ENCODE results near the gene CDIPT.
"Not testable (repeated sequence)": the region's sequence is repeated elsewhere in the genome, so short reads cannot be mapped to it uniquely, and the experiment has no call there.

Gene CDIPT

GRCh38 chr16:29894352-29894751 is 31.3 kb upstream of the CDIPT start:
- no peak for DNase-seq

- DNase-seq, result no peak
Observed at GRCh38 chr16:29893553-29893952, 30.5 kb upstream of the CDIPT start.

GRCh38 chr16:29892458-29892813 is 29.4 kb upstream of the CDIPT start:
- DNase-seq, result no peak

- DNase-seq, result no peak
Observed at GRCh38 chr16:29891525-29892457, 28.8 kb upstream of the CDIPT start.

GRCh38 chr16:29889372-29889771 is 26.3 kb upstream of the CDIPT start:
- DNase-seq, result not testable (repeated sequence)

GRCh38 chr16:29883987-29884386 is 21.0 kb upstream of the CDIPT start:
- no peak for DNase-seq

- no peak for DNase-seq
Observed at GRCh38 chr16:29881050-29881449, 18.0 kb upstream of the CDIPT start.

- DNase-seq, result no peak
Observed at GRCh38 chr16:29878172-29878571, 15.1 kb upstream of the CDIPT start.

GRCh38 chr16:29877266-29877961 is 14.4 kb upstream of the CDIPT start:
- DNase-seq, result peak; percentile 51 to 74

- DNase-seq, result peak; percentile 55 to 63
Observed at GRCh38 chr16:29876594-29877249, 13.7 kb upstream of the CDIPT start.

GRCh38 chr16:29876217-29876593 is 13.2 kb upstream of the CDIPT start:
- peak in 1 of 2 donors; percentile 18 for DNase-seq

- DNase-seq, result no peak
Observed at GRCh38 chr16:29875206-29875605, 12.2 kb upstream of the CDIPT start.

- DNase-seq, result no peak
Observed at GRCh38 chr16:29873319-29873718, 10.3 kb upstream of the CDIPT start.

- no peak for DNase-seq
Observed at GRCh38 chr16:29871822-29872546, 9.0 kb upstream of the CDIPT start.

- not testable (repeated sequence) for DNase-seq
Observed at GRCh38 chr16:29869067-29869466, 6.0 kb upstream of the CDIPT start.

GRCh38 chr16:29868396-29869009 is 5.5 kb upstream of the CDIPT start:
- DNase-seq, result no peak

GRCh38 chr16:29864205-29864604 is 1.2 kb upstream of the CDIPT start:
- no peak for DNase-seq

GRCh38 chr16:29863669-29863984 is 601 bp upstream of the CDIPT start:
- DNase-seq, result no peak

- DNase-seq, result peak in 1 of 2 donors; percentile 28
Observed at GRCh38 chr16:29862383-29862883, 593 bp downstream of the CDIPT start.

- no peak for DNase-seq
Observed at GRCh38 chr16:29860218-29860617, 2.8 kb downstream of the CDIPT start.

- no peak for DNase-seq
Observed at GRCh38 chr16:29858974-29859373, 4.1 kb downstream of the CDIPT start.

- no peak for DNase-seq
Observed at GRCh38 chr16:29858149-29858849, 4.7 kb downstream of the CDIPT start.

All from stimulated activated CD4-positive, alpha-beta T cell treated with anti-CD3 and anti-CD28 coated beads, Interleukin-2, amount 100 ng/mL, for 24 hours (primary cell).